Measurements from ENCODE around the gene NECTIN4.
A peak's percentile ranks its signal among the peaks of the same experiment; 100 is the strongest.
"Not testable (repeated sequence)": the region's sequence is repeated elsewhere in the genome, so short reads cannot be mapped to it uniquely, and the experiment has no call there.

NECTIN4 gene

DNA sequence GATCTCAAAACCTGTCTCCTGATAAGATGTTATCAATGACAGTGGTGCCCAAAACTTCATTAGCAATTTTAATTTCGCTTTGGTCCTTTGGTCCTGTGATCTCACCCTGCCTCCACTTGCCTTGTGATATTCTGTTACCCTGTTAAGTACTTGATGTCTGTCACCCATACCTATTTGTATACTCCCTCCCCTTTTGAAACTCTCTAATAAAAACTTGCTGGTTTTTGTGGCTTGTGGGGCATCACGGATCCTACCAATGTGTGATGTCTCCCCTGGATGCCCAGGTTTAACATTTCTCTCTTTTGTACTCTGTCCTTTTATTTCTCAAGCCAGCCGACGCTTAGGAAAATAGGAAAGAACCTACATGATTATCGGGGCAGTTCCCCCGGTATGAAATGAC lies 25.4 kb downstream of the NECTIN4 start:
- H3K4me1 ChIP-seq (ENCODE audit: control insufficient read depth, insufficient read depth, low read length) = peaks cover 17% of the 10 kb centered on the region
- not testable (repeated sequence) for H3K9ac ChIP-seq (ENCODE audit: low read length); H3K27me3 ChIP-seq (ENCODE audit: control insufficient read depth, insufficient read depth, low read length); H3K4me3 ChIP-seq (ENCODE audit: low read length); H3K36me3 ChIP-seq (ENCODE audit: control insufficient read depth, insufficient read depth, low read length); H3K9me3 ChIP-seq (ENCODE audit: control insufficient read depth, low read length)

DNA sequence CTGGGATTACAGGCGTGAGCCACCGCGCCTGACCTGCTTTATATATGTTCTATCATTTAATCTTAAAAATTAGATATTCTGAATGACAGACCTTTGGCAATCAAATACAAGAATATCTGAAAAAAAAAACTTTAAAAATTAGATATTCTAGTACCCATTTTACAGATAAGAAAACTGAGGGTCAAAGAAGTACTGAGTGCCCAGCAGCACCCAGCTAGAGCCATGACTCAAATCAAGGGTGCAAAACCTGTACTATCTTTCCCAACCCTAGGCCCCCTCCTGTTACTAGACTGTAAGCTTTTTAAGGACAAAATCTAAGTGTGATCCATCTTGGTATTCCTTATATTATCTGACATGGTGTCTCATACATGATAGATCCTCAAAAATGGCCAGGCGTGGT lies 27.9 kb downstream of the NECTIN4 start:
- Histone ChIP-seq H3K4me3 (ENCODE audit: low read length) (no peak overlapping the region), H3K9ac (ENCODE audit: low read length) (no peak overlapping the region), H3K9me3 (ENCODE audit: control insufficient read depth, low read length) (no peaks in the 10 kb centered on the region), H3K36me3 (ENCODE audit: control insufficient read depth, insufficient read depth, low read length) (no peaks in the 10 kb centered on the region), H3K4me1 (ENCODE audit: control insufficient read depth, insufficient read depth, low read length) (peaks cover 7% of the 10 kb centered on the region), H3K27me3 (ENCODE audit: control insufficient read depth, insufficient read depth, low read length) (no peaks in the 10 kb centered on the region)

DNA sequence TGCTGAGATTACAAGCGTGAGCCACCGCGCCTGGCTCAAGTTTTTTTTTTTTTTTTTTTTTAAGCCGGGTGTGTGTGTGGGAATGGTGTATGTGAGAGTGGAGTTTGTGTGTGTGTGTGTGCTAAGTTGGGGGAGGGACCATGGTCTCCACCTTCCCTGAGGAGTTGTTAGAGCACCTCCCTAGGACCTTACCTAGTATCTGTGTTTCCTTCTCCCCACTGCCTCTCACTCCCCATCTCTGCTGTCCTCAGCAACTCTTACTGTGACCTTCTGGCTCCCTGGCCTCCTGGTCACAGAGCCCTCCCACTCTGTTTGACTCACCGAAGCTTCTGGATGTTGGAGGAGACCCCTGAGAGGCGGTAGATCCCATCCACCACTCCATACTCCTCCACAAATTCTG lies 30.1 kb downstream of the NECTIN4 start:
- no peaks in the 10 kb centered on the region for H3K9me3 ChIP-seq (ENCODE audit: control insufficient read depth, low read length)
- H3K27me3 ChIP-seq (ENCODE audit: control insufficient read depth, insufficient read depth, low read length) = no peaks in the 10 kb centered on the region
- H3K36me3 ChIP-seq (ENCODE audit: control insufficient read depth, insufficient read depth, low read length) = no peaks in the 10 kb centered on the region
- no peak overlapping the region for H3K4me3 ChIP-seq (ENCODE audit: low read length)
- H3K9ac ChIP-seq (ENCODE audit: low read length) = no peak overlapping the region
- peaks cover 7% of the 10 kb centered on the region for H3K4me1 ChIP-seq (ENCODE audit: control insufficient read depth, insufficient read depth, low read length)

DNA sequence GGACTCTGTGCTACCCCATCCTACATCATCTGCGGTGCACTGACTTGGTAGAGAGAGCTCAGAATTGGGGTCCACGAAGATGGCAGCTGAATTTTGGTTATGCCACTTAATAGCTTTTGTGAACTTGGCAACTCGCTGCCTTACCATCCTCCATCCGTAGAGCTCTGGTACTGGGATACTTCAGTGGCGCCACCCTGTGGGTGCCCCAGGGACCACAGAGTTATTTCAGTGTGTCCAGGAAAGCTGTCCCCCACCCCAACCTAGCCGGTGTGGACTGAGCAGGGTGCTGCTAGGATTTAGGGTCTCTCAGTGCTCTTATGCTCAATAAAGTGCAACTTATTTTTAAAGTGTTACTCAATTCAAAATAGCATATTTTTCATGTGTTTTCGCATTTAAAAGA lies 34.6 kb downstream of the NECTIN4 start:
- Histone ChIP-seq H3K27me3 (ENCODE audit: control insufficient read depth, insufficient read depth, low read length) (no peaks in the 10 kb centered on the region), H3K4me1 (ENCODE audit: control insufficient read depth, insufficient read depth, low read length) (peaks cover 10% of the 10 kb centered on the region), H3K9me3 (ENCODE audit: control insufficient read depth, low read length) (no peaks in the 10 kb centered on the region), H3K9ac (ENCODE audit: low read length) (no peak overlapping the region), H3K4me3 (ENCODE audit: low read length) (no peak overlapping the region), H3K36me3 (ENCODE audit: control insufficient read depth, insufficient read depth, low read length) (no peaks in the 10 kb centered on the region)

DNA sequence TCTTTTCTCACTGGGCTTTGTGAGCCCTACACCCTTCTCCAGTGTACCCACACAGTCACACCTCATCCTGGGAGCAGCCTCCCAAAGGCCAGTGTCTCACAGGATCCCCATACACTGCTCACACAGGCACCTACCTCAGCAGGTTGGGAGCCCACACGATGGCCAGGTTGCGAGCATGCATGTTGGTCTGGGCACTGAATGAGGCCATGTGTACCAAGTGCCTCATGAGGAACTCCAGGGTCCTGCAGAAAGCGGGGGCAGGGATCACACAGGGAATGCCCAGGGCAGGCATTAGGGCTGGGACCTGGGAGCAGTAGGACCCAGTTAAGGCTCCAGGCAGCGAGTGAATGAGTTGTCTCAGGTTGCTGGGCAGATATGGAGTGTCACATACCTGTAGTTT lies 35.1 kb downstream of the NECTIN4 start:
- Histone ChIP-seq H3K4me3 (ENCODE audit: low read length) (no peak overlapping the region), H3K4me1 (ENCODE audit: control insufficient read depth, insufficient read depth, low read length) (peaks cover 5% of the 10 kb centered on the region), H3K9ac (ENCODE audit: low read length) (no peak overlapping the region), H3K27me3 (ENCODE audit: control insufficient read depth, insufficient read depth, low read length) (no peaks in the 10 kb centered on the region), H3K9me3 (ENCODE audit: control insufficient read depth, low read length) (no peaks in the 10 kb centered on the region), H3K36me3 (ENCODE audit: control insufficient read depth, insufficient read depth, low read length) (no peaks in the 10 kb centered on the region)

DNA sequence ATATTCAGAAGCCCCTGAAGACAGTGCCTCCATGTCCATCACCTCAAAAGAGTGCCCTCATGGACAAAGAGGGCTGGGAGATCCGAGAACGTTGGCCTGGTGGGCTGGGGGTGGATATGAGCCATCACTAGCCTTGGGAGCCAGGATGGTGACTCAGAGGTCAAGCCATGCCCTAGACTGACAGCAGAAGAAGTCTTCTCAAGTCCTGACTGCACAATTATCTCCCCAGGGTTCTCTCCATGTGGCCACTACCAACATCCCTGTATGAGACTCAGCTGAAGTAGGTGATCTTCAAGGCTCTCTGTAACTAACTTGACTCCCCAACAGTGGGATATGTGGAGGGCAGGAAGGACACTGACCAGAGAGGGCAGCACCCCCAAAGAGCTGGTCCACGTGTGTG lies 36.5 kb downstream of the NECTIN4 start:
- Histone ChIP-seq H3K9ac (ENCODE audit: low read length) (no peak overlapping the region), H3K4me1 (ENCODE audit: control insufficient read depth, insufficient read depth, low read length) (peaks cover 5% of the 10 kb centered on the region), H3K27me3 (ENCODE audit: control insufficient read depth, insufficient read depth, low read length) (no peaks in the 10 kb centered on the region), H3K36me3 (ENCODE audit: control insufficient read depth, insufficient read depth, low read length) (no peaks in the 10 kb centered on the region), H3K4me3 (ENCODE audit: low read length) (no peak overlapping the region), H3K9me3 (ENCODE audit: control insufficient read depth, low read length) (no peaks in the 10 kb centered on the region)

DNA sequence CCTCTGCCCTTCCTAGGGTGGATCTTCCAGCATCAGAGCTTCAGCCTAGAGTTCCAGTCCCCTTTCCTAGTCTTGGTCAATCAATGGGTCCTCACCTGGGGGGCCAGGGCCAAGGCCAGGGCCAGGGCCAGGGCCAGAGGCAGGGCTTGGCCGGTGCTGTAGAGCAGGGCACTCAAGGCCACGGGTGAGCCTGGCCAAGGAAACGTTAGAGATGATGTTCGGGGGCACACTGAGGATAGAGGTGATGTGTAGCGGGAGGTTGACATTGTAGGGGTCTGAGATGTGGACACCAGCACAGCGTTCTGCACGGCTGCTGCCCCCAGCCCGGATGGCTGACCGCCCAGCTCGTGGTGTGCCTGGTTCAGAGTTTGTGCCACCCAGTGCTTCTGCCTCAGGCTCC lies 38.1 kb downstream of the NECTIN4 start:
- H3K9ac ChIP-seq (ENCODE audit: low read length) = no peak overlapping the region
- H3K9me3 ChIP-seq (ENCODE audit: control insufficient read depth, low read length) = no peaks in the 10 kb centered on the region
- H3K4me3 ChIP-seq (ENCODE audit: low read length) = no peak overlapping the region
- no peaks in the 10 kb centered on the region for H3K36me3 ChIP-seq (ENCODE audit: control insufficient read depth, insufficient read depth, low read length)
- H3K4me1 ChIP-seq (ENCODE audit: control insufficient read depth, insufficient read depth, low read length) = peaks cover 13% of the 10 kb centered on the region
- no peaks in the 10 kb centered on the region for H3K27me3 ChIP-seq (ENCODE audit: control insufficient read depth, insufficient read depth, low read length)

DNA sequence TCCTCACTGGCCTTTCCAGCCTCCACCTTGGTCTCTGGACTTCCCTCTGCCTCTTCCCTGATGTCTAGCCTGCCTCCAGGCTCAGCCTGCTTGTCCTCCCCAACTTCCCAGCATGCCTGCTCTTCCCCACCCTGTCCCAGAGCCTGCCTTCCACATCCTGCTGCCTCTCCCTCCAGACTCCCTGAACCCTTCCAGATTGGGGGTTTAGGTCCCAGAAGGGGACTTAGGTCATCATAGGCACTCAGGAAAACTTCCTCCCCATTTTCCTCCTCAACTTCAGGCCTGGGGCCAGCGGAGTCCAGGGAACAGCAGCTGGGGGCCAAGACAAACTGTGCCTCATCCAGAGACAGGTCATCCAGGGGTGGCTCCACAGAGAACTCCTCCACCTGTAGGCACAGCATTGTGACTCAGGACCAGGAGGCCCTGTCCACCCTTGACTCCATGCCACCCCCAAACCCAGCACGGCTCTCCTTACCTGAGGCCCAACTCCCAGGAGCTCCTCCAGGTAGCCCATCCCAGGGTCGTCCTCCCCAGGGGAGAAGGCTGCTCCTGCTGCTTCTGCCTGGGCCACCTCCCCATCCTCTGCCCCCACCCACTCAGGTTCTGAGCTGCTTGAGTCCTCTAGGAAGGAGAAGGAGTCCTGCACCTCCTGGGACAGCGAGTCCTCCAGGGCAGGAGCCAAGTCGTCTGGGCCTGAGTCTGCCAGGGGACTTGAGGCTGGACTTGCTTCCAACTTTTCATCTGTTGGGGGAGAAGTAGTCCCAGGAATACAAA lies 40.2 kb downstream of the NECTIN4 start:
- Histone ChIP-seq H3K9me3 (ENCODE audit: control insufficient read depth, low read length) (no peaks in the 10 kb centered on the region), H3K9ac (ENCODE audit: low read length) (no peak overlapping the region), H3K36me3 (ENCODE audit: control insufficient read depth, insufficient read depth, low read length) (no peaks in the 10 kb centered on the region), H3K27me3 (ENCODE audit: control insufficient read depth, insufficient read depth, low read length) (no peaks in the 10 kb centered on the region), H3K4me1 (ENCODE audit: control insufficient read depth, insufficient read depth, low read length) (peaks cover 18% of the 10 kb centered on the region), H3K4me3 (ENCODE audit: low read length) (no peak overlapping the region)

DNA sequence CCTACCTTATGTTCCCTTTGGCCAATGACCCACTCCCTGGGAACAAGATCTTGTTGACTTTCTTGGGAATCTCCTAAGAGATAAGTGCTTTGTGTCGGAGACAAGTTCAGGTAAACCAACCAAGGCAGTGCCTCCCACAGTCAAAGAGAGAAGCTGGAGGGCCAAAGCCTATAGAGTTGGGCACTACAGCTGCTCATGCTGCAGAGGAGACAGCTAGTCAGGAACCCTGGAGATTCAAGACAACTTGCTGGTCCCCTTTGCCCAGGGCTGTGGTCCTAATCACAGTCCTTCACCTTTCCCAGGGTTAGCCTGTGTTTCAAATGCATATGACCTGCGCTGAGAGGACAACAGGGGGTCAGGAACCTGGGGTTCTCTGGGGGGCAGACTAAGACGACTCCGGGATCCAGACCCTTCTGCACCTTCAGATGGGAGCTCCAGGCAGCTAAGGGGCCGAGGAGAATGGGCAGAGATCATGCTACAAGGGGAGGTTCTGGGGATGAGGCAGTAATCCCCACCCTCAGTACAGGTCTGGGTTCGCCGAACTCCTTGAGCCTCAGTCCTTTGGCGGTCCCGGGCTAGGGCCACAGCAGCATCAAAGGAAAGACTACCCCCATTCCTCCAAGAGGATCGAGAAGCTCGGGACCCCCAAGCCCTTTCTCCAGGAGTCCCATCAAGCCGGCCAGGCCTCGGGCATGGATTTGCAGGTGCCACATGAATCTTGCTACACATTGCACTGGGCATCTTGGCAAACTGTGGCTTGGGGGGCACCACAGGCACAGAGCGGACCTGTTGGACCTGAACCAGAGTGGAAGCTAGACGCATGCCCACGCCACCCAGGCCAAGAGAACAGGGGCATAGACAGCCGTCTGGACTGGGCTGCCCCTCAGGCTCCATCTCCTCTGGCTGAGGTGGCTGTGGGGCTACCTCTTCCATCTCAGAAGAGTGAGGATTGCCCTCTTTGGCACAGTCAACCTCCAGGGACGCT lies 41.6 kb downstream of the NECTIN4 start:
- Histone ChIP-seq H3K27me3 (ENCODE audit: control insufficient read depth, insufficient read depth, low read length) (no peaks in the 10 kb centered on the region), H3K4me3 (ENCODE audit: low read length) (no peak overlapping the region), H3K9ac (ENCODE audit: low read length) (no peak overlapping the region), H3K4me1 (ENCODE audit: control insufficient read depth, insufficient read depth, low read length) (peaks cover 18% of the 10 kb centered on the region), H3K36me3 (ENCODE audit: control insufficient read depth, insufficient read depth, low read length) (peaks cover 1% of the 10 kb centered on the region), H3K9me3 (ENCODE audit: control insufficient read depth, low read length) (no peaks in the 10 kb centered on the region)

DNA sequence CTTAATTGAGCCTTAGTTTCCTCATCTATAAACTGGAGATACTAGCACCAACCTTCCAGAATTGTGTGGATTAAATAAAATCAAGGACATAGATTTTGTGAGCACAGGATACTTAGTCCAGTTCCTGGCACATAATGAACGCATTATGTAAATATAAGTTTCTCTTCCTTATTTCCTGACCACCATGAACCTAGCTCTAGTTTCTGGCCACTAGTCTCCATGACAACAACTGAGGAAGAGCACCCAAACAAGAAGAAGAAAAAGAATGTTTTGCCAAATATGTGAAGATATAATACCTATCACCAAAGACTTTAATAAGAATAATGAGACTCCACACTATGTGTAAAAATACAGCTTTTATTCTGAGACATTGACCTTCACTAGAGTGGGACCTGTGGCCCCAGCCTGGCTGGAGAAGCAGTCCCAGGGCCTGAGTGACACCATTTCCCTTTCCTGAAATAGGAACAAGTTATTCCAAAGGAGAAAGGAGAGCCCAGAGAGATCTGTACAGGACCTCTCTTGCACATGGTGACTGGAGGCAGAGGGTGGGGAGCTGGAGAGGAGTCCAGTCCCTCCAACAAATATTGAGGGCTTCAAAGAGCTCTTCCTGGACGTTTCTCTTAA lies 42.6 kb downstream of the NECTIN4 start:
- H3K9ac ChIP-seq (ENCODE audit: low read length) = peak overlapping the region; percentile 89
- peaks cover 11% of the 10 kb centered on the region for H3K36me3 ChIP-seq (ENCODE audit: control insufficient read depth, insufficient read depth, low read length)
- peak overlapping the region; percentile 54 for H3K4me3 ChIP-seq (ENCODE audit: low read length)
- peaks cover 18% of the 10 kb centered on the region for H3K4me1 ChIP-seq (ENCODE audit: control insufficient read depth, insufficient read depth, low read length)
- H3K27me3 ChIP-seq (ENCODE audit: control insufficient read depth, insufficient read depth, low read length) = no peaks in the 10 kb centered on the region
- H3K9me3 ChIP-seq (ENCODE audit: control insufficient read depth, low read length) = no peaks in the 10 kb centered on the region

DNA sequence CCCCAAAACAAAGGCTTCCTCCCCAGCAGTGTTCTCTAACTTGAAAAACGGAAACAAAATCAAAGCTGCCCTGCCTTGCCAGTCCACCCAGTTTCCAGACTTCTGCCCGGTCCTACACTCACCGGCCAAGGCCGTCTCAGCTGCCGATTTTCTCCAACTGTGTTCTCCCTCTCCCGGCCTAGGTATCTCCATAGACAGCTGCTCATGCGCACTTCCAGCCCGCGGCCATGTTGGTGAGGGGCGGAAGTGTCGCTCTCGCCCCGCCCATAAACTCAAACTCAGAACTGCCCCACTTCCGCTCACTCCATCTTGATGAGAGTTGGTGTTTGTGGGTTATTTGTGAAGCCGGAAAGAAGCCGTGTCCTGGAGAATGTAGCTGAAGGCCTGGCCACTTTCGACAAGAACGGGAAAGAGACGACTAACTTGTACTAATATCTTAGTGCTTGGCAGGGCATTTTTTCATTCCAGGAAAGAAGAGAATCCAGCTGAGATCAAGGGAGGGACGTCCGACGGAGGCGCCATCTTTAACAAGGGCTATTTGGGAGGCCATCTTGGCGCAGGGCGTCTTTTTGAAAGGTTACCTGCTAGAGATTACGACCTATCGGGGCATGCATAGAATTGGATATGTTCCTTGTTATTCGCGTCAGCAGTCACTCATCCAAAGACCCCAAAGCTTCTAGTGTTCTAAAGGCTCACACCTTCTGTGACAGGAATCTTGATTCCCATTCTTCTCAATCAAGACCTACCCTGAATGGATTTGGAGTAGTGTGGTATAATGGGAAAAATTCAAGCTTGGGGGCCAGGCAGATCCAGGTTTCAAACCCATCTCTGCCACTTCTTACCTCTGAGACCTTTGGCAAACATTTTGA lies 43.4 kb downstream of the NECTIN4 start, which contains the start of gene USF1:
TSS of gene USF1 (minus strand) at position 242 of the 869 bp plus-strand sequence. CDS start 2,702 bp downstream, outside the sequence.
- H3K36me3 ChIP-seq (ENCODE audit: control insufficient read depth, insufficient read depth, low read length) = peaks cover 16% of the 10 kb centered on the region
- peak within 1 kb of the TSS; percentile 54 for H3K4me3 ChIP-seq (ENCODE audit: low read length)
- H3K27me3 ChIP-seq (ENCODE audit: control insufficient read depth, insufficient read depth, low read length) = no peaks in the 10 kb centered on the region
- H3K9ac ChIP-seq (ENCODE audit: low read length) = peak within 1 kb of the TSS; percentile 89
- H3K4me1 ChIP-seq (ENCODE audit: control insufficient read depth, insufficient read depth, low read length) = peaks cover 13% of the 10 kb centered on the region
- H3K9me3 ChIP-seq (ENCODE audit: control insufficient read depth, low read length) = no peaks in the 10 kb centered on the region
